Thoracic aorta (tissue), 2 donors: ENCODE measurements around the gene CCL4L2. TPM values are rescaled to one million over a fixed set of nuclear protein-coding genes. Genes with fewer than 3 reads are reported as not detected.
"Not testable (repeated sequence)": the region's sequence is repeated elsewhere in the genome, so short reads cannot be mapped to it uniquely, and the experiment has no call there.

Source experiments
- ATAC-seq: fragments of 150-250 bp; one replicate; pipeline ENCODE4 v1.8.0; 2017; ENCODE audit warnings: low read depth; ENCODE audit not compliant: insufficient number of reproducible peaks, low FRiP score
- DNase-seq: peaks from one replicate; pipeline ENCODE4 v3.0.0-alpha.2; 2020; ENCODE audit warnings: low spot score
- H3K27ac ChIP-seq, 2 donors: fragments of 200-600 bp; sonication (generic); 1 replicate in 1 of 2; 2 replicates in 1 of 2; pipeline ENCODE4 v1.5.1; 2016; ENCODE audit warnings: mild to moderate bottlenecking in 2 of 2, moderate library complexity in 2 of 2
- H3K27me3 ChIP-seq: fragments of 200-600 bp; sonication (generic); replicated peaks from 2 replicates; pipeline ENCODE4 v1.6.0; 2016; ENCODE audit warnings: mild to moderate bottlenecking; ENCODE audit not compliant: insufficient read depth
- H3K36me3 ChIP-seq: fragments of 200-600 bp; sonication (generic); one replicate; pipeline ENCODE4 v1.5.1; 2016
- H3K4me1 ChIP-seq, 2 donors: fragments of 200-600 bp; sonication (generic); 1 replicate in 1 of 2; 2 replicates in 1 of 2; pipeline versions ENCODE4 v1.5.1 to v1.6.0; 2016; ENCODE audit warnings: low read depth in 2 of 2, mild to moderate bottlenecking in 1 of 2; ENCODE audit not compliant: control insufficient read depth in 1 of 2
- H3K4me3 ChIP-seq: fragments of 200-600 bp; sonication (generic); 2 replicates; pipeline ENCODE4 v1.5.1; 2016; ENCODE audit warnings: mild to moderate bottlenecking
- H3K9me3 ChIP-seq: fragments of 200-600 bp; sonication (generic); 2 replicates; pipeline ENCODE4 v1.5.1; 2016
- CTCF ChIP-seq: fragments of 200-600 bp; sonication (generic); IDR thresholded peaks from one replicate; pipeline ENCODE4 v1.5.1; 2019; ENCODE audit warnings: antibody characterized with exemption
- total RNA-seq, 2 donors: library from RNA; depleted of rRNA; stranded (reverse); fragments of >200 nt; gene quantifications; one replicate each; pipeline versions ENCODE4 v1.1.0 to v1.2.3, GENCODE V29; 2016

The CCL4L2 gene
- total RNA-seq, 2 donors from 2014 or later = 0.41 TPM; not detected in 1

- H3K27ac ChIP-seq = peak overlapping the region in 1 of 2 donors; percentile 17
- no peaks in the 10 kb centered on the region for H3K36me3 ChIP-seq
- H3K4me1 ChIP-seq = peaks cover 5 to 10% of the 10 kb centered on the region in 2 donors
- ATAC-seq (no peak), DNase-seq (no peak)
- no peaks in the 10 kb centered on the region for H3K9me3 ChIP-seq
- H3K27me3 ChIP-seq = no peaks in the 10 kb centered on the region
- H3K4me3 ChIP-seq = peak overlapping the region; percentile 70
- TF ChIP-seq CTCF = no peak
These were observed 26.7 kb upstream of the CCL4L2 start for GRCh38 chr17:36184023-36184765.

GRCh38 chr17:36185416-36185815 lies 25.4 kb upstream of the CCL4L2 start:
- no peak for ATAC-seq
- no peak for DNase-seq

GRCh38 chr17:36186810-36187763 lies 23.8 kb upstream of the CCL4L2 start:
- H3K27me3 ChIP-seq, H3K36me3 ChIP-seq, H3K4me3 ChIP-seq, H3K9me3 ChIP-seq, H3K27ac ChIP-seq, DNase-seq, ATAC-seq: not testable (repeated sequence)
- H3K4me1 ChIP-seq = peaks cover 5 to 14% of the 10 kb centered on the region in 2 donors

More at GRCh38 chr17:36185416-36185815, 25.4 kb upstream of the CCL4L2 start:
- Histone ChIP-seq H3K36me3 (no peaks in the 10 kb centered on the region), H3K27ac (no peak overlapping the region), H3K4me3 (no peak overlapping the region), H3K9me3 (no peaks in the 10 kb centered on the region), H3K4me1 (peaks cover 5 to 10% of the 10 kb centered on the region in 2 donors), H3K27me3 (no peaks in the 10 kb centered on the region)
- no peak for TF ChIP-seq CTCF

GRCh38 chr17:36187943-36188665 lies 22.8 kb upstream of the CCL4L2 start:
- H3K9me3 ChIP-seq, H3K36me3 ChIP-seq, H3K4me1 ChIP-seq, ATAC-seq, H3K27me3 ChIP-seq, DNase-seq, H3K4me3 ChIP-seq: not testable (repeated sequence)
- peak overlapping the region in 1 of 2 donors; percentile 21 for H3K27ac ChIP-seq

GRCh38 chr17:36188891-36189306 lies 22.0 kb upstream of the CCL4L2 start:
- no peaks in the 10 kb centered on the region for H3K36me3 ChIP-seq
- ATAC-seq (no peak), DNase-seq (no peak)
- peak overlapping the region in 1 of 2 donors; percentile 21 for H3K27ac ChIP-seq
- no peaks in the 10 kb centered on the region for H3K9me3 ChIP-seq
- no peak for TF ChIP-seq CTCF
- peaks cover 0 to 4% of the 10 kb centered on the region in 2 donors for H3K4me1 ChIP-seq
- H3K27me3 ChIP-seq = no peaks in the 10 kb centered on the region
- H3K4me3 ChIP-seq = no peak overlapping the region

- not testable (repeated sequence) for H3K27ac ChIP-seq, H3K27me3 ChIP-seq, H3K4me3 ChIP-seq, ATAC-seq, DNase-seq, H3K36me3 ChIP-seq, H3K4me1 ChIP-seq, H3K9me3 ChIP-seq
These were observed 20.9 kb upstream of the CCL4L2 start for GRCh38 chr17:36189993-36190392.

- not testable (repeated sequence) for H3K27ac ChIP-seq, ATAC-seq, H3K4me1 ChIP-seq, H3K36me3 ChIP-seq, DNase-seq, H3K27me3 ChIP-seq, H3K4me3 ChIP-seq, H3K9me3 ChIP-seq
These were observed 20.1 kb upstream of the CCL4L2 start for GRCh38 chr17:36190549-36191330.
